Measurements from ENCODE around the gene FAF1.

The FAF1 gene

GRCh38 chr1:50978144-50978851, 18.2 kb upstream of the FAF1 start:
- peak in 4 of 6 experiments; percentile 3 to 52 (median 18) for DNase-seq

- DNase-seq = peak in 3 of 6 experiments; percentile 16 to 57 (median 24)
Observed at GRCh38 chr1:50977575-50978143, 17.6 kb upstream of the FAF1 start.

GRCh38 chr1:50976890-50977574, 17.0 kb upstream of the FAF1 start:
- DNase-seq = peak in 2 of 6 experiments; percentile 15 to 36

- peak in 1 of 6 experiments; percentile 30 for DNase-seq
Observed at GRCh38 chr1:50976111-50976889, 16.2 kb upstream of the FAF1 start.

GRCh38 chr1:50975436-50975835, 15.4 kb upstream of the FAF1 start:
- no peak for DNase-seq

- no peak for DNase-seq
Observed at GRCh38 chr1:50974618-50974935, 14.5 kb upstream of the FAF1 start.

GRCh38 chr1:50973875-50974617, 14.0 kb upstream of the FAF1 start:
- no peak for DNase-seq

GRCh38 chr1:50973255-50973654, 13.2 kb upstream of the FAF1 start:
- no peak for DNase-seq

- no peak for DNase-seq
Observed at GRCh38 chr1:50972766-50973165, 12.7 kb upstream of the FAF1 start.

GRCh38 chr1:50971748-50972305, 11.8 kb upstream of the FAF1 start:
- no peak for DNase-seq

- DNase-seq = peak in 1 of 6 experiments; percentile 2
Observed at GRCh38 chr1:50970931-50971582, 11.0 kb upstream of the FAF1 start.

GRCh38 chr1:50970509-50970887, 10.4 kb upstream of the FAF1 start:
- no peak for DNase-seq

- DNase-seq = peak; percentile 26 to 58 (median 43)
Observed at GRCh38 chr1:50969611-50970508, 9.8 kb upstream of the FAF1 start, which contains the start of gene CDKN2C. Gene CDKN2C, plus strand, starts transcription at chr1:50970245. Its CDS starts 124 bp downstream, at chr1:50970369.

- DNase-seq = peak in 4 of 6 experiments; percentile 24 to 57 (median 40)
Observed at GRCh38 chr1:50968821-50969610, 8.9 kb upstream of the FAF1 start.

GRCh38 chr1:50968158-50968820, 8.2 kb upstream of the FAF1 start:
- peak; percentile 69 to 91 (median 82) for DNase-seq

GRCh38 chr1:50967416-50968157, 7.5 kb upstream of the FAF1 start:
- no peak for DNase-seq

- no peak for DNase-seq
Observed at GRCh38 chr1:50966991-50967390, 6.9 kb upstream of the FAF1 start.

- DNase-seq = no peak
Observed at GRCh38 chr1:50964863-50965262, 4.8 kb upstream of the FAF1 start.

All from stimulated activated naive CD4-positive, alpha-beta T cell (primary cell).